GM19468 (cell line): ENCODE results near the gene PDC.

Experiments used
- ATAC-seq: cut with Tn5 transposase; IDR thresholded peaks from one replicate; pipeline ENCODE4 v1.9.1; 2021; ENCODE audit warnings: mild to moderate bottlenecking, moderate library complexity, moderate number of reproducible peaks; ENCODE audit not compliant: unreplicated experiment; ENCODE audit errors: extremely low read depth

The PDC gene

DNA sequence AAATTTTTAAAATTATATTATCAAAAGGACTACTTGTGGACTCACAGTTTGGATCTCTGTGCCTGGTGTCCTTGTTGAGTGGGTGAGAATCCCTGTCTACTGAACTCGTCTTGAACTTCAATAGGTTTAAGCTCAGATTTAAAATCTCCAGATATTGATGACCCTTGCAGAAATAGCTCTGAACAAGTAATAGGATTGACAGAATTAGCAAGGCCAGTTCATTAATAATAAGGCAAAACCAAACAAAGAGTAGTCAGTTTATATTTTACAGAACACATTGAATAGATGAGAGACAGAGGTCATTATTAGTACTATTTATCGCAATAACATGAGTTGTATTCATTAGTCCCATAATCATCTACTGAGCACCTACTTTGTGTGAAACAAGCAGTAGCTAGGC lies at the start of gene PDC:
PDC (minus strand) TSS at position 101 of the 400 bp plus-strand sequence. CDS start 11,655 bp downstream, outside the sequence.
- ATAC-seq = no peak

DNA sequence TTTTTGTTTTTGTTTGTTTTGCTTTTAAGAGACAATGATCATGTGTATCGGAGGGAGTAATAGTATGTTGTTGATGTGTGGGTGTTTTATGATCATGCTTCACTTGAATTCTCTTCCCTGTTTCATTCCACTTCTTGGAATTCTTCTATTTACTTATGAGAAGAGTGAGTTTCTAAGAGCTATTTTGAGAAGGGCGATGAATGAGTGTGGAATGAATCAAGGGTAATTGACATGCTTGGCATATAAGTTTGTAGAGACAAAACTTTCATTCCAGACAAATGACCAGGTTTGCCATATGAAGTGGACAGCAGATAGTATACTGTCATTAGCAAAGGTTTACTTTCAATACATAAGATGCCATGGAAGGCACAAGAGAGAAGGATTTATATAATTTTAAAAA lies 42.3 kb upstream of the PDC start:
- ATAC-seq = no peak

DNA sequence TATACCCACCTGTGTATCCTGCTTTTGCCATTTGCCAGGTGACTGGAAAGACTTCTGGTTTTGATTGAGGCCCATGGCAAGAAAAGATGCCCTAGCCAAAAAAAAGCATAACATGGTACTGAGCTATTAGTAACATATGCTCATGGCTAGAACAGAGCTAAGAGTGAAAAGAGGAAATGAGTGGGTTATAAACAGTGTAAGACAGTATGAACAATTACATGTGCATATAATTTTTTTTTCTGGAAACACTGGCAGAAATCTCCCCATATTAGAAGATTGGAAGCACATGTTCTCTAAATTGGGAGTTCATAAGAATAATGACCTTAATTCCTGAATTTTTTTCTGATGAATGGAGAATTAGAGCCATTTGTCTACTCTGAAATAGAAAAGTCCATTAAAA lies 41.2 kb upstream of the PDC start:
- ATAC-seq = no peak

DNA sequence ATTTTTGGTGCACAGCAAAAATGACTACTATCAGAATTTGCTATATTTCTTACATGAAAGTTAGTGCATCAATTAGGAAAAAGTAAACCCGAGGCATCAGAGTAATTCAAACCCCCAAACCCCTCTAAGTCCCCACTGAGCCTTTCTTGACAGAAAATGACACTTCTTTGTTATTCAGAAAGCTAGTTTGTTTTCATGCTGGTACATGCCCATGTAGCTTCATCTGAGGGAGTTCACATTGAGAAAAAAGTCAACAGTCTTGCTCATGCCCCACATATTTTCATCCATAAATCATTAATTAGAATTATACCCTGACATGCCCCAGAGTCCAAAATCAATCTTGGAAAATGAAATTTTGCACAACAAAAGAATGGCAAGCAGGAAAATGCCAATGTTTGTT lies 39.9 kb upstream of the PDC start:
- ATAC-seq = no peak

DNA sequence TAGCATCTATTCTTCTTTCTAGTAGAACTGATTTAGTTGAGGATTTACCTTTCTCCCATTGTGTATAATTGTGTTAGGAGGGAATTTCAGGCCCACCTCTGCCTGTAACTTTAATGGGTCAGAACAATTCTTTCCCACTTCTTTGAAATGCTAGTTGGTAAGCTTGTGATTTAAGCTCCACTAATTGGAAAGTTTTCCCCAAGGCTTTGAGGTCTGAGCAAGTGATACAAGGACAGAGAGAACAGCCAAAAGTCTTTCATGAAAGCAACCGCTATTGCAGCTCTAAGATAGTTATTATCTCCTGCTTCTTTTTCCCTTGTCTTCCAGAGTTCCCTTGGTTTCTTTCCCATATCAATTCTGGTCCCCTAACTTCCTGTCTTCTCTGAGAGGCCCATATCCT lies 38.7 kb upstream of the PDC start:
- no peak for ATAC-seq

DNA sequence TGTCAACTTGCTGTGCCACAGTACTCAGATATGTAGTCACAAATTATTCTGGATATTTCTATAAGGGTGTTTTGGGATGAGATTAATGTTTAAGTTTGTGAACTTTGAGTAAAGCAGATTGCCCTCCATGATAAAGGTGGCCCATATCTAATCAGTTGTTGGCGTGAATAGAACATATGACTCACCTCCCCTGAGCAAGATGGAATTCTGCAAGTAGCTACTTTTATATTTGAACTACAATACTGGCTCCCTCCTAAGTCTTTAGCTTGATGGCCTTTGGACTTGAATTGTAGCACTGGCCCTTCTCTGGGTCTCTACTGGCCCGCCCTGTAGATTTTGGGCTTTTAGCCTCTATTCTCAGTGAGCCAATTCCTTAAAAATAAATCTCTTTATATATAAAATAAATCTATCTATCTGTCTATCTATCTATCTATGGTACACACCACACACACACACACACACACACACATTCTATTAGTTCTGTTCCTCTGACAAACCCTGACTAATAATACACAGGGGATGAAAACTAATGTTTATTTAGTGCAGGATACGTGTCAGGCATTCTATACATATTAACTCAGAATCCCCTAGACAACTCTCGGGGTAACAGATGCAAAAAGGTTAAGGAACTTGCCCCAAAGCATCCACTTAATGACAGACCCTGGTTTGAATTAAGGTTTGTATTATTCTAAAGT lies 37.9 kb upstream of the PDC start:
- ATAC-seq = no peak

DNA sequence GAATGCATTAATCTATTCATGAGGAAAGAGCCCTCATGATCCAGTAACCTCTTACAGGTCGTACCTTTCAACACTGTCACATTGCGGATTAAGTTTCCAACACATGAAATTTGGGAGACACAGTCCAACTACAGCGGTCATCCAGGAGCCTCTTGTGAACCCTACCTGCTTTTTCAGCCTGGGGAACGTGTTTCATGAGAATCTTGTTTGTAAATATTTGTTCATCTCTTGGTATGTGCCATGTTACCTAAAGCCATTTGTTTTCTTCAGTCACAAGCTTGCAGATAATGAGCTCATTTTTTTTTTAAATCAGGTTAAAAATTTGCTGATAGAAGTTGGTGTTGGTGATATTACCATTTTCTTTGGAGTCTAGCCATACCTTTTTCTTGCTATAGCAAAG lies 37.2 kb upstream of the PDC start:
- ATAC-seq = no peak

DNA sequence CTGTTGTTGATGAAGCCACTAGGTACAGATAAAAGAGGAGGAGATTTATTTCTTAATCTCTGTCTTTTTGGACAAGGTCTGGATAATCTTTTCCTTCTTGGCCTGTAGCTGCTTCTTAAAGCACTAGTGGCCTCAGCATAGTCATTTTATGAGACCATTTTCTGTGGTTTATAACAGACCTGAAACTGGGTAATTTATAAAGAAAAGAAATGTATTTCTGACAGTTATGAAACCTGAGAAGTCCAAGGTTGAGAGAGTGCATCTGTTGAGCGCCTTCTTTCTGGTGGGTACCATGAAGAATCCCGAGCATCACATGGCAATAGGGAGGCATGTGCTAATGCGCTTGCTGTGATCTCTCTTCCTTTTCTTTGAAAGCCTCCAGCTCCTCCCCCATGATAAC lies 36.7 kb upstream of the PDC start:
- no peak for ATAC-seq

DNA sequence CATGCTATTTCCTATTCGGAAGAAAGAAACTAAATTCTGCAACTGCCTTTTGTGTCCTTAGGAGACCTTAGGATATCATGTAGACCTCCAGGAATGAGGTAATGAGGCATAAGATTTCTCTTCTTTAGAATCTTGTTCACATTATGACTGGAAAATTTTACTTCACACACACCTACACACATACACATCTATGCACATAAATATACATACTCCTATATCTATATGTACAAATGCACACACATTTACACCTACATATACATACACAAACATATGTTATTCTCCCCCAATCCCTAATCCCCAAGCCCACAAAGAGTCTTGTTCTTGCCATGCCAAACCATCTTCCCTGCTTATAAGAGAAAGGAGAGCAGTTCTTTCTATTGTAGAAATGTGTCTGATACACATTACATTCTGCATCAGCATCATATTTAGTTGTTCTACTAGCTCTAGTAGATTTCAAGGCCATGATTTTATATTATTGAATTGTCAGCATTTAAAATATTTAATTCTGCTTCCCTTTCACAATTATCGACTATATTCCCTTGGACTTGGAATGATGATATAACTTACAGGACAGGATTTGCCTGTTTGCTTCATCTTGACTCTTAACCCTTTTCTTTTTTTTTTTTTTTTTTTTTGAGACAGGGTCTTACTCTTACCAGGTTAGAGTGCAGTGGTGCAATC lies 35.4 kb upstream of the PDC start:
- ATAC-seq = no peak

DNA sequence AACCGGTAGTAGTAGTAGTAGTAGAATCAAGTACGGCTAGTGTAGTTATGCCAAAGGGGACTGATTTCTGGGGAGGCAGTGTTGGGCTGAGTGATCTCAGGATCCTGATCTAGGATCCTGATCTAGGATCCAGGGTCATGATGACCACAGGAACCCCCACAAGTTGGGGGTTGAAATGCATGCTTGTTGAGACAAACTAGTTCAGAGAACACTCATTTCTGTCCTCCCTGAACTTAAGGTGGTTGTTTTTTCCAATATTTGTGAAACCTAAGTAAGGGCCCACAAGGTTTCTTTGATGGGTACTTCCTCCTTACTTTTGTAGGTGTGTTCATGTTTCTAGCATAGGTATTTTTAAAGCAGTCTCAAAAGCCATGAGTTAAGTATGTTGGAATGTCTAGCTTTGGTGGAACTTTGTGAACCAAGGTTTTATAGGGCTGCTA lies 33.9 kb upstream of the PDC start:
- ATAC-seq = no peak

DNA sequence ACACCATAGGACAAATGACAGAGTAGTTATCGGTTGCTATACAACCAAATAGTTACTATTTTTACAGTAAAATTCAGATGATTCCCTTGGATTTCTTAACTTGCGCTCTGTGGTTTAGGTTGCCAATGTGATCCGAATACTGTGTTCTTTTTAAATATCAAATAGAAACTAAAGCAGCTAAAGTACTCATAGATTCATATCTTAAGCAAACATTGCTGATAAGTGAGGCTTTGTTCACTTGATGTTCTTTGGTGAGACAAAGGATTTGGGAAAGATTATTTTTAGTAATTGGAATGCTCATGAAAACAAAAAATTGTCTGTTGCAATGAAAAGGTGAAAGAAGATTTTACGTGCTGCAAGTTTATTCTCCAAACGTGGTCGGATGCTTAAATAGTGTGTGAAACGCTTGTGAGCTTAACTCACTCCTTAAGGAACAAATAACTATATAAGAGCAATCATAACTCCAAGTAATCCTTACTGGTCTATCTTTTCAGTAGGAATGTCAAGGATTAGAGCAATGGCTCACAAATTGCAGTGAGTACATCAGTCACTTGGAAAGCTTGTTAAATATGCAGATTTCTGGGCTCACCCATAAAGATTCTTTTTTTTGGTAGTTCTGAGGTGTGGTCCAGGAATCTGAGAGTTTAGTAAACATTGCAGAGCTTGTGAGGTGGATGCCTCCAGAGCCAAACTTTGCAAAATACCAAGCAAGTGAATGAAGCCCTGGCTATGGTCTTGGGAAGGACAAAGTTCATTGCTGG lies 31.8 kb upstream of the PDC start:
- ATAC-seq = no peak

DNA sequence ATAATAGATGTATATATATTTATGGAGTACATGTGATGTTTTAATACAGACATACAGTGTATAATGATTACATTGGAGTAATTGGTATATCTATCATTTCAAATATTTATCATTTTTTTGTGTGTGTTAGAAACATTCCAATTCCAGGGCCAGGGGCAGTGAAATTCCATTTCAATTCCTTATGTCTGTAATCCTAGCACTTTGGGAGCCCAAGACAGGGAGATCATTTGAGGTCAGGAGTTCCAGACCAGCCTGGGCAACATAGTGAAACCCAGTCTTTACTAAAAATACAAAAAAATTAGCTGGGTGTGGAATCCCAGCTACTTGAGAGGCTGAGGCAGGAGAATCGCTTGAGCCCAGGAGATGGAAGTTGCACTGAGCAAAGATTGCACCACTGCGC lies 30.4 kb upstream of the PDC start:
- no peak for ATAC-seq

DNA sequence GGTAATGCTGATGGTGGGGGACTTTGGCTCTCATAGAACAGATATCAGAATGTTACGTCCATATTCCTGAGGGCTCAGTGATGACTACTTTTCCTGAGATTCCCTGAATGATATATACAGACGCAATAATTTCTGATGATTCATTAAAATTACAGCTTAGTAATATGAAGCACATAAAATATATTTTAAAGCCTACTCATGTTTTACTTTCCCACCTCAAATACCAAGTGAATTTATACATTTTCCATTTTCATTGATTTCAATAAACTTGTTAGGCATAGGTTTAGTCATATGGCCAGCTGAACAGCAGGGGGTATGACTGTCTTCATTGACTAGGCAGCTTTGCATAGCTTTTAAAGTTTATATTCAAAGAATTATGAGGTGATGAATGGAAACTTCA lies 26.2 kb upstream of the PDC start:
- ATAC-seq = no peak

DNA sequence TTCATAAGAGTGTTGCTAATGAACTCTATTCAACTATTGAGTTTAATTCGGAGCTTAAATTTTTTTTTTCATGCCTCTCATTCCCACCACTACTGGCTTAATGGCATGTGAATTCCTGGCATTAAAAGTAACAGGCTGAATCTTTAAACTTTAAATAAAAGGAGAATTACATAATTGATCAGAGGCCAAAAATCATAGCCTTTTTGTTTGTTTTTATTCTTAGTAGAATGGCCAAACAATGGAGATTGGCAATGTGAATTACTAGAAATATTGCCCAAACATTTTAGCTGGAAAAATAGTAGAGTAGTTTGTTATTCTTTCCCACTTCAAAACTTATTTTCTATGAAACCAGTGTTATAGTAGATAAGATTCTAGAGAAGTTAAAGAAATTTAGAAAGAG lies 25.1 kb upstream of the PDC start:
- no peak for ATAC-seq

DNA sequence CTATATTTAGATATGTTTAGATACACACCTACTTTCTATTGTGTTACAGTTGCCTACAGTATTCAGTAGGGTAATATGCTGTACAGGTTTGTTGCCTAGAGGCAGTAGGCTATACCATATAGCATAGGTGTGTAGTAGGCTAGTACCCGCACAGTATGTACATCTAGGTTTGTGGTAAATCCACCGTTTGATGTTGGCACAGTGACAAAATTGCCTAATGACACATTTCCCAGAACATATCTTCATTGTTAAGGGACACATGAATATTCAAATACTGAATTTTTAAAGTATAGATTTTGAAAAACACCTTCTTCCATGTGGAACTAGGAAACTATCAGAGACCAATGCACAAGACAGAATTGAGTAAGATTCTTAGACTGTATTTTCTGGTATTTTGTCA lies 22.6 kb upstream of the PDC start:
- no peak for ATAC-seq

DNA sequence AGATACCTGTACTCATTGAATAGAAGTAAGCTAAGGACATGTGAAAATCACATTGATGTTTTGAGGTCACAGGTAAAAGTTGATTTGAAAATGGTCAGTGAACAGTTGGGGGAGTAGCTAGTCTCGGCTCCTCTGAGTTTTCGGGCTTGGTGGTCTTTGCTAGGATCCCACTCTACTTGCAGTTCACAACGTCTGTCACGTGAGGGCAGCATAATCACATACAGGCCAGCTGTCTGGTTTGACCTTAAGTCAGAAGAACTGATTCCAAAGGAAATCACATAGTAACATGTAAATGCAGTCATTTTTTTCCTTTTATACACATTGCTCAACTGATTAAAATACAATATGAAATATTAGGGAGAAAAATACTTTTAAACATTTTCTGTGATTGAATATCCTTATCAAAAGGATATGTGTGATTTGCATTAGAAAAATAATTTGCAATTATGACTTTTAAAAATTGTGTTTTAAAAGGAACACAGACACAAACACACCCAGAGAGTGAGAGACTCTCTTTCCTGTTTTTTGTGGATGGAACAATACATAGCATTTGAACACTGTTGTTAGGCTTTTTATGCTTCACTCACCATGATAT lies 21.8 kb upstream of the PDC start:
- peak; percentile 52 for ATAC-seq

DNA sequence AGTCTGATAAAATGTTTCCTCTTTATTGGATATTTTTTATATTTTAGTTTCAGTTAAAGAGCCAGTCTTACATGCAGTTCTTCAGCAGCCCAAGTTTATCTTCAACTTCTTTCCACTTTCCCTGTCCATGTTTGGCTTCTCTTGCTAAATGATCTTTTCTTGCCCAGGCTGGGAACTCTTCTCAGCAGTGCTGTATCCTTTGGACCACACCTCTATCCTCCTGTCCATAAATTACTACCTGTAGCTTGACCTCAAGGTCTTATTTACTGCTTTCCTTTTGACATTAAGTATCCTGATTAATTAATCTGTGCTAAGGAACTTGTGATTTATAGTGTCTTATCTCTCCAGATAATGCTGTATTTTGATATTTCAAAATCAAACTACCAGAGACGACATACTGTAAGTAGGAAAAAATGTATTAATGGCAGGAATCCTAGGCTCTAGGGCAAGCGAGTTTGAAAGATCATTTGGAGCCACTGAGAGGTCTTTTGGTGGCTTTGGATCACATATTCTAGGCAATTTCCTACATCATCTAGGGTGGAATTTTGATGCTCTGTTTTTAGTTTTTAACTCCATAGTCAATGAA lies 20.5 kb upstream of the PDC start:
- no peak for ATAC-seq

DNA sequence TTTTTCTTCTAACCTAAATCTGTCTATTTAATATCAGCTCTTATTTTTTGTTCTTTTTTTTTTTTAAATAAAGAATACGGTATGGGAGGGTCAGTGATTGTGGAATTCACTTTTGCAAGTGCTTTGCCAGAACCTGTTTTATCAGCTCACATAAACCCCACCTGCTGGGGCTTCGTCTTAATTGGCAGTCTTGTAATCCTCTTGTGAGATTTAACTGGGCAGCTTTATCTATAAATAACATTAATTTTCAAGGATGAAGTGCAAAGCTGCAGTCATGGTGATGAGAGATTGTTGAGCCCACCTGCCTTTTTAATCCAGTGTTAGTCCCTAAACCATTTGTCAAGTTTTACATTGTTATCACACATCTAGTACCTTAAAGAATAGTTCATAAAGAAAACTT lies 18.2 kb upstream of the PDC start:
- ATAC-seq = no peak

DNA sequence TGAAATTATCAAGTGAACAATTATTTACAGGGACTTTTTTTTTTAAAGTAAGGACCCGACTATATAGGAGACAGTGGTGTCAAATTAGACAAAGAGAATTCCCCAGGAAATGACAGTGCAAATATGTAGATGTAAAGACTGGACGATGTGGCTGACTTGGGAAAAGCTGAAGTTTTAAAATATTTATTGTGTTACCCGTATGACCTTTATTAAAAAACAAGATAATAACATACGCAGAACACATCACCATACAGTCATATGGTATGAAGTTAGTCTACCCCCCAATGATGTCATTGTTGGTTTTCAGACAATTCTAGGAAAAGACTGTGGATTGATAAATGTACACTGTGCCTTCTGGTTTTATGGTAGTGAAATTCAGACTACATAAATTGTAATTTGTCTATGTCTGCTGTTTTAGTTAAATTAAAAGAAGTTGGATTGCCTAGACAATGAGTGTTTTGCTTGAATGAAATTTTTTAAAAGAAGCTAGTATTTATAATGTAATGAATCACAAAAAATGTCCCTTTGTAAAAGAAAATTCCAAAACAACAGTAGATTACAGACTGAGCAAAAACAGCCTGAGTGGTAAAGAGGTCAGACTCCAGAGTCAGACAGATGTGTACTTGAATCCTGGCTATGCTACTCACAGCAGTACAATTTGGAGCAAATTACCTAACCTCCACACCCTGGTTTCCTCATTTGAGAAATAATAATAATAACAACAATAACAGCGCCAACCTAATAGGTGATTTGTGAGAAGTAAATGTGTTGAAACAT lies 15.5 kb upstream of the PDC start:
- no peak for ATAC-seq

DNA sequence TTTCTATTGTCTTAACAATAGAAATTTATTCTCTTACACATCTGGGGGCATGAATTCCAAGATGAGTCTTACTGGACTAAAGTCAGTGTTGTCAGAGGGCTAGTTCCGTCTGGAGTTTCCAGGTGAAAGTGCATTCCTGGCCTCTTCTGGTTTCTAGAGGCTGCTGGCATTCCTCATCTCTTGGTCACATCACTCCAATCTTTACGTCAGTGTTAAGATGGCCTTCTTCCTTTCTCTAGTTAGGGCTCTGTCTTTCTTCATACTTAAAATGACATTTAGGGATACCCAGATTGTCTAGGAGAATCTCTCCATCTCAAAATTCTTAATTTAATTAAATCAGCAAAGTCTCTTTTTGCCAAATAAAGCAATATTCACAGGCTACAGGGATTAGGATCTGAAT lies 13.3 kb upstream of the PDC start:
- ATAC-seq = no peak
